Activated CD8-positive, alpha-beta T cell treated with anti-CD3 and anti-CD28 coated beads for 36 hours (primary cell): Measurements from ENCODE around the gene ANAPC2. TPM values are rescaled to one million over a fixed set of nuclear protein-coding genes. Genes with fewer than 3 reads are reported as not detected.

Experiments used
- ATAC-seq: fragments of 200-7000 bp; cut with Tn5 transposase; one replicate; pipeline ENCODE4 v1.10.0; 2021; ENCODE audit warnings: mild to moderate bottlenecking, moderate library complexity
- CTCF ChIA-PET: fragments of 350-600 bp; sonication (Branson Sonifier 250); formaldehyde crosslinking; loops from one replicate; lab custom pipeline; 2021; ENCODE audit warnings: antibody characterized with exemption; lab: Charles Lee
- POLR2A ChIA-PET: fragments of 350-600 bp; sonication (Branson Sonifier 250); formaldehyde crosslinking; loops from one replicate; lab custom pipeline; 2021; ENCODE audit warnings: antibody characterized with exemption; lab: Charles Lee
- DNase-seq: peaks from one replicate; pipeline ENCODE4 v3.0.0-alpha.2; 2020
- H3K27ac Mint-ChIP-seq: one replicate; pipeline ENCODE4 v1.8.0; 2021; ENCODE audit warnings: mild to moderate bottlenecking, mixed read lengths
- H3K27me3 Mint-ChIP-seq: one replicate; pipeline ENCODE4 v1.8.0; 2021; ENCODE audit warnings: mixed read lengths
- H3K36me3 Mint-ChIP-seq: one replicate; pipeline ENCODE4 v1.8.0; 2021; ENCODE audit warnings: low read depth, mixed read lengths
- H3K4me1 Mint-ChIP-seq: one replicate; pipeline ENCODE4 v1.8.0; 2021; ENCODE audit warnings: low read depth, mixed read lengths
- H3K4me3 Mint-ChIP-seq: one replicate; pipeline ENCODE4 v1.8.0; 2021; ENCODE audit warnings: mild to moderate bottlenecking, moderate library complexity, mixed read lengths
- H3K9me3 Mint-ChIP-seq: one replicate; pipeline ENCODE4 v1.8.0; 2021; ENCODE audit warnings: mixed read lengths
- intact Hi-C: fragments of 100-400 bp; cut with micrococcal nuclease; formaldehyde crosslinking; loops from one replicate; pipeline ENCODE4 v1.10.0; 2022
- total RNA-seq, 2 experiments: library from RNA; stranded (reverse); gene quantifications; one replicate each; pipeline ENCODE4 v1.2.3, GENCODE V29; 2021
- TF ChIP-seq, protein P1 (sequence below): fragments of 200-600 bp; IDR thresholded peaks from one replicate; pipeline ENCODE4 v1.8.0; 2022; ENCODE audit warnings: antibody characterized with exemption, mild to moderate bottlenecking

Gene ANAPC2
- total RNA-seq, 2 experiments from 2014 or later = 38.6 to 39.6 TPM

DNA sequence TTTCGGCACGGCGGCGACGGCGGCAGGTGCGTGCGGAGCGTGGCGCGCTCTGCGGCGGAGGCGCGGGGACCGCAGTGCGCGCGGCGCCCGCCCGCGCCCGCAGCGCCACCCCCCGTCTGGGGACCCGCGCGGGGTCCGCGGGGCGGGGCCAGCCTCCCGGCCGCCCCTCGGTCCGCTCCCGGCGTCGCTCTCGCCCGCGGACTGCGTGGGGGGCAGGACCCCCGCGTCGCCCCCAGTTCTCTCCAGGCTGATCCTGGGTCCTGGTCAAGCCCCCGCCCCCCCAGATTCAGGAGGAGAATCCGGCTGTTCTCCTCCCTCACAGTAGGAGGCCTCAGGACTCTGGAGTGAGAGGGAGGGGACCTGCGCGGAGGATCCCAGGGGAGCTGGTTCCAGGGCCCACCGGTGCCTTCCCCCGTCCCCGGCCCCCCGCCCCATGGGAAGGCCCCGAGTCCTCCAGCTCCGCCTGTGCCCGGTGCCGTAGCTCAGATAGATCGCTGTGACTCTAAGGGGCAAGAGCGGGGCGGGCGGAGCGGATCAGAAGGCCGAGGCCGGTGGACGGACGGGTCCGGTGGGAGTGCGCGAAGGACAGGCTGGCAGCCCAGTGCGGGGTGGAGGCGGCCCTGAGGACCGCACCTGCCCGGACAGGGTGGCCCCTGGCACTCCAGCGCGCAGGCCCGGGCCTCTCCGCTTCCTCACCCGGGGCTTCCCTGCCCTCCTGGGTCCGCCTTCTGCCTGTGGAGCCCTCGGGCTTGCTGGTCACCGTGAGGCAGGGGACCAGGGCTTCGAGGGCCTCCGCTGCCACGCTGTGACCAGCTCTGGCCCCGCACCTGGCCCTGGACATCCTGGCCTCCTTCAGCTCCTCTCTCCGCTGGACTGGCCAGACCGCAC, 34.1 kb upstream of the ANAPC2 start, which contains the start of gene RNF208:
TSS of gene RNF208 (minus strand) at position 51 of the 888 bp plus-strand sequence. CDS start 1,028 bp downstream, outside the sequence.
- ChIA-PET CTCF (interaction anchor here (0.7 to 8.9 kb wide), 14 partner anchors 9 to 187 kb away, joined by 3 to 58 read pairs (median 3); partner anchors contain the start of gene GRIN1), POLR2A (interaction anchor here (0.6 to 2.8 kb wide), 14 partner anchors 8 to 136 kb away, joined by 3 to 16 read pairs (median 6); partner anchors contain the start of genes MAN1B1, NDOR1, NELFB and TMEM203)
- no peak for ATAC-seq
- H3K36me3 Mint-ChIP-seq = no peaks in the 10 kb centered on the region
- peak within 1 kb of the TSS; percentile 80 for H3K4me3 Mint-ChIP-seq
- DNase-seq = peak; percentile 45
- no peaks in the 10 kb centered on the region for H3K9me3 Mint-ChIP-seq
- peak within 1 kb of the TSS; percentile 50 for H3K27ac Mint-ChIP-seq
- TF ChIP-seq, protein P1, sequence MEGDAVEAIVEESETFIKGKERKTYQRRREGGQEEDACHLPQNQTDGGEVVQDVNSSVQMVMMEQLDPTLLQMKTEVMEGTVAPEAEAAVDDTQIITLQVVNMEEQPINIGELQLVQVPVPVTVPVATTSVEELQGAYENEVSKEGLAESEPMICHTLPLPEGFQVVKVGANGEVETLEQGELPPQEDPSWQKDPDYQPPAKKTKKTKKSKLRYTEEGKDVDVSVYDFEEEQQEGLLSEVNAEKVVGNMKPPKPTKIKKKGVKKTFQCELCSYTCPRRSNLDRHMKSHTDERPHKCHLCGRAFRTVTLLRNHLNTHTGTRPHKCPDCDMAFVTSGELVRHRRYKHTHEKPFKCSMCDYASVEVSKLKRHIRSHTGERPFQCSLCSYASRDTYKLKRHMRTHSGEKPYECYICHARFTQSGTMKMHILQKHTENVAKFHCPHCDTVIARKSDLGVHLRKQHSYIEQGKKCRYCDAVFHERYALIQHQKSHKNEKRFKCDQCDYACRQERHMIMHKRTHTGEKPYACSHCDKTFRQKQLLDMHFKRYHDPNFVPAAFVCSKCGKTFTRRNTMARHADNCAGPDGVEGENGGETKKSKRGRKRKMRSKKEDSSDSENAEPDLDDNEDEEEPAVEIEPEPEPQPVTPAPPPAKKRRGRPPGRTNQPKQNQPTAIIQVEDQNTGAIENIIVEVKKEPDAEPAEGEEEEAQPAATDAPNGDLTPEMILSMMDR = no peak
- H3K27me3 Mint-ChIP-seq = no peaks in the 10 kb centered on the region
- intact Hi-C loops = no loop called here
- peaks cover 9% of the 10 kb centered on the region for H3K4me1 Mint-ChIP-seq

DNA sequence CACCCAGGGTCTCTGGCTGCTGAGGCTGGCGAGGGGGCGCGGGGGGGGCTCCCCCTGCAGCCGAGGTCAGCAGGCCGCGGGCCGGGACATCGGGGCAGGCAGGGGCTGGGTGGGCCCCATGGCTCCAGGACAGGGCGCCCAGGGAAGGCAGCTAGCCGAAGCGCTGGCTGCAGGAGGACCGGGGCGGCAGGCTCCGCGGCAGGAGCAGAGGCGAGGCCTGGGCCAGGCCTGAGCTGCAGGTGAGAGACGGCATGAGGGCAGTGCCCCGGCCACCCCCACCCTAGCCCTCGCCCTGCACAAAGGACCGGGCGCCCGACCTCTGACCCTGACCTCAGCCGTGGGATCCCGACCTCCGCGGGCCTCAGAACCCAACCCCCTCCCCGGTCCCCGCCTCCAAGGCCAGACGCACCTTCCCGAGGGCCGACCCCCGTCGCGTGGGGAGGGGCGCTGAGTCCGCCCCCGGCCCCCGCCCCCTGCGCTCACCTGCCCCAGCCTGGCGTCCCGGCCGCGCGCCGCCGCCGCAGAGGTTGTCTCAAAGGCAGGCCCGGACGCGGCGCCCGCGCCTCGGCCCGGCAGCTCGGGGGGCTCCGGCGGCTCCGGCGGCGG, 33.2 kb upstream of the ANAPC2 start:
- CTCF ChIA-PET = interaction anchor here (1.4 to 8.9 kb wide), 4 partner anchors 12 to 155 kb away, joined by 3 to 58 read pairs (median 6); no protein-coding TSS in a partner anchor
- no peak for ATAC-seq
- no peaks in the 10 kb centered on the region for H3K9me3 Mint-ChIP-seq

DNA sequence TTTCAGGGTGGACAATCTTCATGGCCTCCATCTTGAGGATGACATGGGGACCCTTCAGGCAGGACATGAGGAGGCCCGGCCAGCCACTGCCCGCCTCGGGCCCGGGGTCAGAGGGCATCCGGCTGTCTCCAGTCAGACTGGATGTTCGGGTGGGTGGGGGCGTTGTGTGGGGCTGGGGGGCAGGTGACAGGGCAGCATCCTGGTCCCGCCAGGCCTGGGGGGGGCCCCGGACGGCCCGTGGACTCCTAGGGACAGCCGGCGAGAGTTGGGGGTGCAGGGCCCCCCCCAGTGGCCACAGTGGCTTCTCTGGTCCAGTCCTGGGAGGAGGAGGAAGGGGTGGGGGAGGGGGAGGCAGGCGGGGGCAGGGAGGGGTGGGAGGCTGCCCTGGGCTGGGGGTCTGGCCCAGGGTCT, 32.7 kb upstream of the ANAPC2 start:
- intact Hi-C loops = no loop called here
- TF ChIP-seq, protein P1 = no peak
- Mint-ChIP-seq H3K27me3 (no peaks in the 10 kb centered on the region), H3K4me1 (peaks cover 8% of the 10 kb centered on the region), H3K27ac (no peak overlapping the region), H3K9me3 (no peaks in the 10 kb centered on the region), H3K36me3 (no peaks in the 10 kb centered on the region), H3K4me3 (peak overlapping the region; percentile 34)
- POLR2A ChIA-PET = interaction anchor here (1.8 to 7.1 kb wide), 3 partner anchors 11 to 20 kb away, joined by 5 to 44 read pairs (median 9); partner anchors contain the start of genes NDOR1, TMEM203 and TUBB4B
- ATAC-seq = no peak
- DNase-seq = no peak
- CTCF ChIA-PET = interaction anchor here (1.4 to 8.9 kb wide), 3 partner anchors 12 to 20 kb away, joined by 3 to 58 read pairs (median 8); no protein-coding TSS in a partner anchor

More for the DNA sequence above, 33.2 kb upstream of the ANAPC2 start:
- TF ChIP-seq, protein P1 = no peak
- Mint-ChIP-seq H3K27me3 (no peaks in the 10 kb centered on the region), H3K36me3 (no peaks in the 10 kb centered on the region), H3K4me3 (peak overlapping the region; percentile 24), H3K4me1 (peaks cover 8% of the 10 kb centered on the region), H3K27ac (no peak overlapping the region)
- POLR2A ChIA-PET = interaction anchor here (1.1 to 7.1 kb wide), 7 partner anchors 11 to 94 kb away, joined by 3 to 44 read pairs (median 9); partner anchors contain the start of genes NDOR1, TMEM203 and TUBB4B
- intact Hi-C loops = no loop called here
- peak; percentile 33 for DNase-seq

GRCh38 chr9:137220317-137221094, 32.1 kb upstream of the ANAPC2 start:
- ChIA-PET CTCF (interaction anchor here (1.4 to 8.9 kb wide), 3 partner anchors 11 to 20 kb away, joined by 3 to 58 read pairs (median 8); no protein-coding TSS in a partner anchor), POLR2A (interaction anchor here (1.8 to 7.1 kb wide), 3 partner anchors 10 to 20 kb away, joined by 5 to 44 read pairs (median 9); partner anchors contain the start of genes NDOR1, TMEM203 and TUBB4B)
- H3K9me3 Mint-ChIP-seq = no peaks in the 10 kb centered on the region
- peaks cover 8% of the 10 kb centered on the region for H3K4me1 Mint-ChIP-seq
- TF ChIP-seq, protein P1 = no peak
- no peak overlapping the region for H3K27ac Mint-ChIP-seq
- DNase-seq (no peak), ATAC-seq (no peak)
- no peaks in the 10 kb centered on the region for H3K27me3 Mint-ChIP-seq
- peak overlapping the region; percentile 34 for H3K4me3 Mint-ChIP-seq
- intact Hi-C loops = no loop called here
- H3K36me3 Mint-ChIP-seq = no peaks in the 10 kb centered on the region
